GM04504 (cell line): ENCODE data around the gene CDH5.
"Not testable (repeated sequence)": the region's sequence is repeated elsewhere in the genome, so short reads cannot be mapped to it uniquely, and the experiment has no call there.

Experiments
- DNase-seq: peaks from one replicate; pipeline ENCODE4 v3.0.0-alpha.2; 2012; ENCODE audit warnings: low read depth

The CDH5 gene

DNA sequence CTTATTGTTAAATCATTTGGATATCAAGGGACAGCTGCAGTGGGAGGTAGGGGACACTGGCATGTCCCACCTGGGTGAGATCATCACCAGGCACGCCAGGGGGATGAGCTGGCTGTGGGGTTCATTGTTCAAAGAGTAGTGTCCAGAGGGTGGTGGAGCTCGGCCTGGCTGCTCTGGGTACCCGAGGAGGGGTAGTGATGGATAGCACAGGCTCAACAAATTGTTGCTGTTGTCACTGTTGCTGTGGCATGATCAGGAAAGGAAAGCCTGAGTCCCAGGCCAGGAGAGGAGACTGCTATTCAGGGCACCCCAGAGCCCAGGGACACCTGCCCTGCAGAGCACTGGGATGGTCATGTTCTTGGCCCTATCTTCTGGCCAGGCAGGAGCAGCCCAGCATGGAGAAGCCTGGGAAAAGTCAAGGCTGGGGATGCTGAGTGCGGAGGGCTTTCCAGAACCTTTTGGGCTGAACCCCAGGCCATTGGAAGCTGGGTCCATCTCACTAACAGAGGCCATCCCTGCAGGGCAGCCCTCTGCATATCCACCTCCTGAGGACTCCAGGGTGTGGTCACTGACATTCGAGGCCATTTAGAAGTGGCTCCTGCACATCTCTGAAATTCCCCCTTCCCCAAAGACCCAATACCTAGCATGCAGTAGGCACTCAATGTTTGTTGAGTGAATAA is 72.7 kb downstream of the CDH5 start:
- no peak for DNase-seq

- no peak for DNase-seq
Observed at GRCh38 chr16:66440271-66440802, 73.8 kb downstream of the CDH5 start.

DNA sequence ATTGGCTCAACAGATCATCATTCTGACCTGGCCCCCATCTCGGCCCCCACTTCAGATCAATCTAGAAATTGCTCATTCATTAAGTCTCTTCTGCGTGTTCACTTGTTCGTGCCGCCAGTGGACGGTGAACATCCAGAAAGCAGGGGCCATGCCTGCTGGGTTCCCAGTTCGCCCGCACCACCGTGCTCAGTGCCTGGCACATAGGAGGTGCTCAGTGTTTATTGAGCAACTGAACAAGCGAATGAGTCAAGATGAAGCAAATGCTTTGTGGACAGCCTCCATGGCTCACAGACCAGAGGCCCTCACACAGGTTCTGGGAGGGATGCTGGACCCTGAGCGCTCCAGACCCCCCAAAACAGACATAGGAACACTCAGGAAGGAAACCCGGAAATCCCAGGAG is 74.5 kb downstream of the CDH5 start:
- DNase-seq: no peak

- DNase-seq: peak; percentile 27
Observed at GRCh38 chr16:66441586-66442375, 75.3 kb downstream of the CDH5 start.

DNA sequence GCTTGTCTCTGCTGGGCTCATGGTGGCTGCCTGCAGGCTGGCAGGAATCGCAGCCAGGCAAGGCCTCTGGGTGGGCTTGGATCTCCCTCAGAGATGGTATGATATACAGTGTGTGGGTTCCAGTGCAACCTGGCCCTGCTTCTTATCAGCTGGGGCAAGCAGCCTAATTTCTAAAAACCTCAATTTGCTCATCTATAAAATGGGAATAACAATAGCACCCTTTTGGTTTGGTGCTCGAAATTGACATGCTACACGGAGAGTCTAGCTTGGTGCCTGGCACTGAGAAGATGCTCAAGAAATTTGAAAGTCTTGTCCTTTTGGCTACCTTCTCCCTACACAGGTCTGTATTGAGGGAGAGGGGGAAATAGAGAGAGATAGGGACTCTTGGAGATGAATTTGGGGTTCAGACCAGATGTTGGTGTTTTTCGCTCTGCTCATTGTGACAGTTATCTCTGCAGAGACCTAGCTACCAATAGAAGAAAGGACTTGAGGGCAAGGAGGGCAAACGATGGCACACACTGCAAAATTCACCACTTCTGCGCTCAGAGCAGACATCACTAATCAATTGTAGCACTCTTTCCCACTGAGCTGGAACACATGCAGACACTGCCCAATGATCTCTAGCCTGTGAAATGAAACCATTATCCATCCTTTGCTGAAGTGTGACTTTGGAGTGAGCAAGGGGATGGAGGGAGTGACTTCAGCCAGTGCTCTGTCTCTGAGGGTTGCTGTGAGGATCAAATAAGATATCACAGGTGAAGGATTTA is 76.2 kb downstream of the CDH5 start:
- no peak for DNase-seq

- no peak for DNase-seq
Observed at GRCh38 chr16:66443269-66443652, 76.8 kb downstream of the CDH5 start.

GRCh38 chr16:66444049-66444481 is 77.6 kb downstream of the CDH5 start:
- DNase-seq: no peak

DNA sequence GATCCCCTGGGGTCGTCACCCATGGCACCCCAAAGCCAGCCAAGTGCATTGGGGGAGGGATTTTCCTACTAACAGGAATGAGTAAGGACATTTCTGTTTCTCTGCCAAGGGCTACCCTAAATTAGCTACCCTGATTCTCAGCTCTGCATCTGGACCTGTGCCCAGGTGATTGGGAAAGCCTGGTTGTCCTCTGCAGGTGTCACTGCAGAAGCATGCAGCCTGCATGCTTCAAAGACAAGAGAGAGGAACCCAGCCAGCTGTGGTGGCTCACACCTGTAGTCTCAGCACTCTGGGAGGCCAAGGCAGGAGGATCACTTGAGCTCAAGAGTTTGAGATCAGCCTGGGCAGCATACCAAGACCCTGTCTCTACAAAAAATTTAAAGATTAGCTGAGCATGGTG is 80.2 kb downstream of the CDH5 start:
- no peak for DNase-seq

DNA sequence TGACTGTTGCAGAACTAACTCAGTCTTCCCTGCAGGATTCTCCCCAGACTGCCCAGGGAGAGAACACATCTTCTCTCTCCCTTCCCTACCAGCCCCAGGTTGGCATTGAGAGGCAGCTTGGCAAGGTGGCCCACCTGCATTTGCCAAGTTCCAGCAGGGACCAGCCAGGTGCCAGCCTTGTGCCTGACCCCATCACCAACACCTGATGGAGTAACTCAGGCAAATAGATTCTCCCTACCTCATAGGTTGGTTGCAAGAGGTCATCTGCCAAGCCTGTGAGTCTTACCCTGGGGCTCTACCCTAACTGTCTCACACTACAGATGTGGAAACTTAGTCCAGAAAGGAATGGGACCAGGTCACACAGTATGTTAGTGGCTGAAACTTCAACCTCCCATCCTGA is 81.0 kb downstream of the CDH5 start:
- DNase-seq: no peak

DNA sequence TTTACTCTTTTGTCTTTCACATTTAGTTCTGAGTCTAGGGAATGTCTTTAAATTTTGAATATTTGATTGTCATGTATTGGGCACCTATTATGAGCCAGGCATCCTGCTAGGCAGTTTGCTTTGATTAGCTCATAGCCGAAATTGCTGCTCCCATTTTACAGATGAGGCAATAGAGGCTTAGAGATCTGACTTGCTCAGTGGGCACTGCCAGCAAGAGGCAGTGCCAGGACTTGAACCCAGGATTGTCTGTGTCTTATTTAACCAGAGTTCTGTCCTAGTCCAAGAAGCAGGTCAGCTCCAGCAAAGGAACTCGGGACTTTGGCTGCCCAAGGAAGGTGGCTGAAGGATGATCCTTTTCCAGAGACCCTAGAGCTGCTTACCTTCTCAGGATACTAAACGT is 85.1 kb downstream of the CDH5 start:
- no peak for DNase-seq

GRCh38 chr16:66453230-66453629 is 86.7 kb downstream of the CDH5 start:
- DNase-seq: not testable (repeated sequence)
